Fibroblast of lung (primary cell): ENCODE measurements around the gene SEPHS2.

Experiments
- CTCF ChIP-seq, 2 donors: IDR thresholded peaks in 1 of 2; conservative IDR thresholded peaks in 1 of 2; 1 replicate in 1 of 2; 2 replicates in 1 of 2; pipeline ENCODE4 v1.5.1; 2011 to 2012; ENCODE audit warnings: low read length in 2 of 2, control low read depth in 1 of 2, inconsistent platforms in 1 of 2, low read depth in 1 of 2, mild to moderate bottlenecking in 1 of 2
- EZH2 ChIP-seq: IDR thresholded peaks from 2 replicates; pipeline ENCODE4 v1.5.1; 2012; ENCODE audit warnings: low read length, control low read depth, mild to moderate bottlenecking; ENCODE audit errors: missing control alignments

GRCh38 chr16:30444231-30445148 lies 1.2 kb downstream of the SEPHS2 start:
- no peak for TF ChIP-seq CTCF (conservative IDR thresholded peaks at IDR 0.05 in 1 of 2, IDR thresholded peaks at IDR 0.05 in 1 of 2; ENCODE audit: low read depth in 1 of 2, low read length in 2 of 2)
- no peak for TF ChIP-seq EZH2
